HepG2 (cell line): ENCODE results near the gene HSD17B2. TPM values are rescaled to one million over a fixed set of nuclear protein-coding genes. Genes with fewer than 3 reads are reported as not detected.

ENCODE experiments used
- ASH2L ChIP-seq: fragments of 300-600, 200-600 bp; sonication (generic); IDR thresholded peaks from 2 replicates; pipeline ENCODE4 v1.7.0; 2017; ENCODE audit warnings: low read depth, mild to moderate bottlenecking, moderate library complexity, mixed read lengths, low read length; ENCODE audit not compliant: insufficient read length
- CBX5 ChIP-seq: sonication (generic); formaldehyde crosslinking; IDR thresholded peaks from 2 replicates; pipeline ENCODE4 v1.4.0; 2020; ENCODE audit warnings: missing genetic modification reagents, borderline replicate concordance
- ETV5 ChIP-seq: IDR thresholded peaks from 2 replicates; pipeline ENCODE4 v1.6.1; 2018; ENCODE audit warnings: missing biosample characterization, missing genetic modification reagents, inconsistent platforms, borderline replicate concordance
- FOSL2 ChIP-seq: sonication (generic); formaldehyde crosslinking; IDR thresholded peaks from 2 replicates; pipeline ENCODE4 v1.4.0; 2020; ENCODE audit warnings: missing genetic modification reagents
- HCFC1 ChIP-seq: fragments of 150-350 bp; IDR thresholded peaks from 2 replicates; pipeline ENCODE4 v1.6.1; 2014; ENCODE audit warnings: low read depth, low read length
- HNF4A ChIP-seq: sonication (generic); formaldehyde crosslinking; IDR thresholded peaks from 2 replicates; pipeline ENCODE4 v1.4.0; 2020; ENCODE audit warnings: missing genetic modification reagents
- HOXD1 ChIP-seq: sonication (generic); formaldehyde crosslinking; IDR thresholded peaks from 2 replicates; pipeline ENCODE4 v1.5.0; 2020; ENCODE audit warnings: missing genetic modification reagents
- JUN ChIP-seq: sonication (generic); formaldehyde crosslinking; IDR thresholded peaks from 2 replicates; pipeline ENCODE4 v1.4.0; 2020; ENCODE audit warnings: mild to moderate bottlenecking, missing genetic modification reagents
- KDM2A ChIP-seq: sonication (generic); formaldehyde crosslinking; IDR thresholded peaks from 2 replicates; pipeline ENCODE4 v1.4.0; 2020; ENCODE audit warnings: low read depth, missing genetic modification reagents, borderline replicate concordance
- MXI1 ChIP-seq: IDR thresholded peaks from 3 replicates; pipeline ENCODE4 v1.6.1; 2012; ENCODE audit warnings: low read depth, low read length, inconsistent platforms, borderline replicate concordance
- NFIC ChIP-seq: IDR thresholded peaks from 2 replicates; pipeline ENCODE4 v1.6.1; 2012; ENCODE audit warnings: mild to moderate bottlenecking, low read length, inconsistent platforms
- NPAS2 ChIP-seq: sonication (generic); formaldehyde crosslinking; IDR thresholded peaks from 2 replicates; pipeline ENCODE4 v1.8.0; 2022; ENCODE audit warnings: mild to moderate bottlenecking, missing genetic modification reagents, borderline replicate concordance
- PHF5A ChIP-seq: IDR thresholded peaks from one replicate; pipeline ENCODE4 v1.6.1; 2018; ENCODE audit warnings: low read depth, missing genetic modification reagents; ENCODE audit not compliant: unreplicated experiment
- RCOR2 ChIP-seq: IDR thresholded peaks from 2 replicates; pipeline ENCODE4 v1.6.1; 2016; ENCODE audit warnings: missing biosample characterization, missing genetic modification reagents
- SYNCRIP ChIP-seq: fragments of 200-400 bp; formaldehyde crosslinking; IDR thresholded peaks from 2 replicates; pipeline ENCODE4 v1.6.1; 2018; ENCODE audit warnings: mild to moderate bottlenecking, low read depth, low read length; ENCODE audit not compliant: insufficient read depth
- ZBTB8A ChIP-seq: sonication (generic); formaldehyde crosslinking; IDR thresholded peaks from 2 replicates; pipeline ENCODE4 v1.4.0; 2020; ENCODE audit warnings: mild to moderate bottlenecking, low read depth, missing genetic modification reagents, borderline replicate concordance
- ZHX2 ChIP-seq, 2 experiments: sonication (generic) in 1 of 2; formaldehyde crosslinking in 1 of 2; IDR thresholded peaks; 2 replicates each; pipeline versions ENCODE4 v1.6.1 to v1.9.0; 2014 to 2022; ENCODE audit warnings: antibody characterized with exemption in 1 of 2, borderline replicate concordance in 1 of 2, inconsistent platforms in 1 of 2, low read depth in 1 of 2, missing genetic modification reagents in 1 of 2
- ZNF430 ChIP-seq: sonication (generic); formaldehyde crosslinking; IDR thresholded peaks from 2 replicates; pipeline ENCODE4 v1.9.0; 2021; ENCODE audit warnings: mild to moderate bottlenecking, missing genetic modification reagents
- ZNF501 ChIP-seq: sonication (generic); formaldehyde crosslinking; IDR thresholded peaks from 2 replicates; pipeline ENCODE4 v1.5.1; 2020; ENCODE audit warnings: mild to moderate bottlenecking, moderate library complexity, missing genetic modification reagents
- ZNF557 ChIP-seq: sonication (generic); formaldehyde crosslinking; IDR thresholded peaks from 2 replicates; pipeline ENCODE4 v1.4.0; 2020; ENCODE audit warnings: missing genetic modification reagents
- ZNF619 ChIP-seq: sonication (generic); formaldehyde crosslinking; IDR thresholded peaks from 2 replicates; pipeline ENCODE4 v1.4.0; 2020; ENCODE audit warnings: mild to moderate bottlenecking, missing genetic modification reagents
- ZNF691 ChIP-seq: sonication (generic); formaldehyde crosslinking; IDR thresholded peaks from 2 replicates; pipeline ENCODE4 v1.4.0; 2020; ENCODE audit warnings: missing genetic modification reagents, low read depth, mild to moderate bottlenecking, borderline replicate concordance
- polyA plus RNA-seq, 8 experiments: library from polyadenylated mRNA; depleted of rRNA in 3 of 8; stranded (reverse) in 7 of 8; unstranded in 1 of 8; fragments of >200 nt; fragmentation: Illumina TruSeq in 4 of 8; extraction: Trizol in 4 of 8; gene quantifications; 2 replicates each; pipeline versions ENCODE4 v1.2.1 to v1.2.3, GENCODE V29; 2011 to 2016; ENCODE audit warnings: low read depth in 4 of 8, missing spikeins in 1 of 8, mixed read lengths in 1 of 8; ENCODE audit not compliant: insufficient read depth in 1 of 8
- total RNA-seq, 5 experiments: library from RNA; depleted of rRNA; stranded (reverse); fragments of >200 nt; fragmentation: Illumina TruSeq; extraction: Trizol; gene quantifications; 2 replicates each; pipeline ENCODE4 v1.2.3, GENCODE V29; 2016; ENCODE audit warnings: low read depth in 1 of 5
- TF ChIP-seq, protein P1 (sequence below): sonication (generic); formaldehyde crosslinking; IDR thresholded peaks from 2 replicates; pipeline ENCODE4 v1.5.0; 2020; ENCODE audit warnings: missing genetic modification reagents, mild to moderate bottlenecking, borderline replicate concordance

HSD17B2 gene
- total and polyA plus RNA-seq, 2 of the 13 experiments (the other 11 are each of a cell fraction or from before 2014, with no cell fraction given): 26.3 to 69.3 TPM

DNA sequence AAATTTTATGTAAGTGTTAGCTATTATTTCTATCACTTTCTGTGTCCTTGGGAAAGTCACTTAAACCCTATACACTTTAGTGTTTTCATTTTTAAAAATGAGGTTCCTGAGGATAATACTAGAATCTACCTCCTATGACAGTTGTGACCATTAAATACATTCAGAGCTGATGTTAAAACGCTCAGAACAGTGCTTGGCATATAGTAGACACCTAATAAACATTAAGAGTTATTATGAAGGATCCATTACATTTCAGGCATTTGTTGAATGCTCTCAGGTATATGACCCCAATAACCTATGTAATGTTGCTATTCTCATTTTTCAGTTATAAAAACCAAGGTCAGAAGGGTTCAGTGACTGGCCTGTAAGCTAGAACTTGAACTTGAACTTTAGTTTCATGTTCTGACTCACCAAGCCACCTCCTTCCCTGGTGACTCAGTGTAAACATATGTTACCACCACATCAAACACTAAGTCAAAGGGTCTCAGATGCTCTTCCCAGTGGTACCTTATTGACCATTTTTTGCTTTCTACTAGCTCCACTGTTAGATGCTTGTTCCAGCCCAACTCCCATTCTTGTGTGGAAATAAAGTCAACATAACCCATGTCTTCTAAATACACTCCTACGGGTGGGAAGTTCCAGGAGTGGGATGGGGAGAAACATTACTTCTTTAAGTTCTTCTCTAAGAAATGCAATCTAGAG, 47.6 kb downstream of the HSD17B2 start (continued):
- no peak for TF ChIP-seq SYNCRIP
- TF ChIP-seq NPAS2 (CRISPR knock-in tag): no peak
- TF ChIP-seq ETV5 (CRISPR knock-in tag): peak; percentile 79; the same call in 1 of the 2 replicates
- TF ChIP-seq ZNF557 (CRISPR knock-in tag): 0 out of 2 replicates have a peak, but pooled peaks have one; percentile 27
- peak; percentile 88 for TF ChIP-seq RCOR2
- TF ChIP-seq ZNF501 (CRISPR knock-in tag): no peak
- TF ChIP-seq HOXD1 (CRISPR knock-in tag): no peak; the same call in 1 of the 2 replicates
- no peak for TF ChIP-seq ZBTB8A (CRISPR knock-in tag)
- TF ChIP-seq HCFC1: no peak
- TF ChIP-seq HNF4A (CRISPR knock-in tag): peak; percentile 86
- TF ChIP-seq CBX5 (CRISPR knock-in tag): 0 out of 2 replicates have a peak, but pooled peaks have one; percentile 35
- TF ChIP-seq, protein P1, sequence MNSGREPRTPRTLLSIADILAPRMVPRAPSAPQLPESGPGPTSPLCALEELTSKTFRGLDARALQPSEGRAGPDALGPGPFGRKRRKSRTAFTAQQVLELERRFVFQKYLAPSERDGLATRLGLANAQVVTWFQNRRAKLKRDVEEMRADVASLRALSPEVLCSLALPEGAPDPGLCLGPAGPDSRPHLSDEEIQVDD: no peak
- 0 out of 2 replicates have a peak, but pooled peaks have one; percentile 43 for TF ChIP-seq ZHX2 (IDR thresholded peaks at IDR 0.05; ENCODE audit: low read depth)
- peak; percentile 51; the same call in 1 of the 2 replicates for TF ChIP-seq ZHX2 (CRISPR knock-in tag; IDR thresholded peaks at IDR 0.05; ENCODE audit: borderline replicate concordance)
- TF ChIP-seq NFIC: peak; percentile 85; the same call in 1 of the 2 replicates
- TF ChIP-seq JUN: peak; percentile 95
- peak; percentile 38 for TF ChIP-seq ASH2L
- no peak; the same call in 2 of the 3 replicates for TF ChIP-seq MXI1
- TF ChIP-seq FOSL2: peak; percentile 100
- peak; percentile 71 for TF ChIP-seq PHF5A (CRISPR knock-in tag)
- TF ChIP-seq ZNF430 (CRISPR knock-in tag): 0 out of 2 replicates have a peak, but pooled peaks have one; percentile 30
- TF ChIP-seq ZNF619 (CRISPR knock-in tag): no peak
- no peak; the same call in 1 of the 2 replicates for TF ChIP-seq ZNF691 (CRISPR knock-in tag)
- no peak; the same call in 1 of the 2 replicates for TF ChIP-seq KDM2A (CRISPR knock-in tag)
